NT2/D1 (cell line): Measurements from ENCODE around the gene PTPRN2.

ENCODE experiments used
- SUZ12 ChIP-seq: IDR thresholded peaks from 2 replicates; pipeline ENCODE4 v1.6.1; 2011; ENCODE audit not compliant: insufficient read length, insufficient read depth; ENCODE audit errors: extremely low read depth
- YY1 ChIP-seq: IDR thresholded peaks from 2 replicates; pipeline ENCODE4 v1.6.1; 2011; ENCODE audit not compliant: insufficient read length, insufficient read depth
- ZNF274 ChIP-seq: IDR thresholded peaks from 2 replicates; pipeline ENCODE4 v1.6.1; 2011; ENCODE audit warnings: mild to moderate bottlenecking, low read depth, low read length

GRCh38 chr7:157889480-157889879, 698.1 kb downstream of the PTPRN2 start:
- TF ChIP-seq YY1 (no peak), ZNF274 (no peak), SUZ12 (no peak)
